C4-2B (cell line): ENCODE results near the gene ZNF519.
A peak's percentile ranks its signal among the peaks of the same experiment; 100 is the strongest.

Experiments used
- CTCF ChIP-seq: fragments of 450-650 bp; conservative IDR thresholded peaks from 2 replicates; pipeline ENCODE4 v1.5.1; 2017; ENCODE audit warnings: mild to moderate bottlenecking
- ZFX ChIP-seq: fragments of 450-650 bp; IDR thresholded peaks from 2 replicates; pipeline ENCODE4 v1.6.1; 2017

- TF ChIP-seq CTCF = peak; percentile 65
- TF ChIP-seq ZFX = no peak
These were observed 58.0 kb downstream of the ZNF519 start for GRCh38 chr18:14074187-14074586.
